Measurements from ENCODE around the gene ID2. TPM values are rescaled to one million over a fixed set of nuclear protein-coding genes. Genes with fewer than 3 reads are reported as not detected.
A peak's percentile ranks its signal among the peaks of the same experiment; 100 is the strongest.

Gene ID2
- total and polyA plus RNA-seq, 2 of the 13 experiments (the other 11 are each of a cell fraction or from before 2014, with no cell fraction given) = 214 to 719 TPM

GRCh38 chr2:8693157-8693821, 11.4 kb downstream of the ID2 start (continued):
- TF ChIP-seq ZNF281 (CRISPR knock-in tag; IDR thresholded peaks at IDR 0.05; ENCODE audit: borderline replicate concordance) (no peak), ZNF263 (CRISPR knock-in tag; IDR thresholded peaks at IDR 0.05) (0 out of 2 replicates have a peak, but pooled peaks have one; percentile 3), CREB1 (IDR thresholded peaks at IDR 0.05) (no peak), CREB1 (CRISPR knock-in tag; IDR thresholded peaks at IDR 0.05) (no peak), RFXAP (CRISPR knock-in tag; IDR thresholded peaks at IDR 0.05; ENCODE audit: borderline replicate concordance) (no peak; the same call in 1 of the 2 replicates), ZNF879 (CRISPR knock-in tag; IDR thresholded peaks at IDR 0.05) (no peak), ZNF841 (CRISPR knock-in tag; IDR thresholded peaks at IDR 0.05; ENCODE audit: borderline replicate concordance) (no peak), CBX5 (CRISPR knock-in tag; IDR thresholded peaks at IDR 0.05; ENCODE audit: borderline replicate concordance) (no peak), TEAD3 (CRISPR knock-in tag; optimal IDR thresholded peaks at IDR 0.05; ENCODE audit: borderline replicate concordance) (peak; percentile 67), ZNF563 (CRISPR knock-in tag; IDR thresholded peaks at IDR 0.05) (no peak), ELK4 (CRISPR knock-in tag; IDR thresholded peaks at IDR 0.05; ENCODE audit: borderline replicate concordance) (no peak), NFRKB (IDR thresholded peaks at IDR 0.05) (no peak), ZNF878 (CRISPR knock-in tag; IDR thresholded peaks at IDR 0.05) (no peak), POLR2AphosphoS2 (IDR thresholded peaks at IDR 0.05; ENCODE audit: low read depth, low read length) (no peak), POGZ (CRISPR knock-in tag; IDR thresholded peaks at IDR 0.05) (no peak), ZMYM4 (CRISPR knock-in tag; IDR thresholded peaks at IDR 0.05) (0 out of 2 replicates have a peak, but pooled peaks have one; percentile 45), ZFP36L2 (CRISPR knock-in tag; IDR thresholded peaks at IDR 0.05) (0 out of 2 replicates have a peak, but pooled peaks have one; percentile 65), AHDC1 (CRISPR knock-in tag; IDR thresholded peaks at IDR 0.05; ENCODE audit: borderline replicate concordance) (0 out of 2 replicates have a peak, but pooled peaks have one; percentile 34), MXI1 (IDR thresholded peaks at IDR 0.05; ENCODE audit: borderline replicate concordance, low read depth, low read length) (no peak), KMT2A (CRISPR knock-in tag; IDR thresholded peaks at IDR 0.05) (peak; percentile 59), SMYD3 (CRISPR knock-in tag; IDR thresholded peaks at IDR 0.05) (peak; percentile 26; the same call in 1 of the 2 replicates)

Measured in HepG2 (cell line).